Measurements from ENCODE around the gene KCNH2. TPM values are rescaled to one million over a fixed set of nuclear protein-coding genes. Genes with fewer than 3 reads are reported as not detected.

The KCNH2 gene
- total and polyA plus RNA-seq, 2 of the 8 experiments (the other 6 are each of a cell fraction or from before 2014, with no cell fraction given): 8.0 to 15.0 TPM

GRCh38 chr7:150910996-150911422, 67.1 kb downstream of the KCNH2 start:
- H3K27me3 ChIP-seq (replicated peaks in 1 of 4; ENCODE audit: control insufficient read depth in 3 of 4, extremely low read depth in 1 of 4, insufficient read depth in 3 of 4, low read length in 3 of 4): no peaks in the 10 kb centered on the region
- H2AK5ac ChIP-seq (ENCODE audit: low read depth, low read length): no peak overlapping the region
- TF ChIP-seq CTBP2 (IDR thresholded peaks at IDR 0.05; ENCODE audit: borderline replicate concordance, insufficient read depth, insufficient read length, low read length) (no peak), TCF12 (IDR thresholded peaks at IDR 0.05; ENCODE audit: low read depth, low read length) (no peak), PHF8 (conservative IDR thresholded peaks at IDR 0.05; ENCODE audit: low read depth, low read length) (no peak), JUN (IDR thresholded peaks at IDR 0.05; ENCODE audit: low read depth, low read length) (no peak), POLR2AphosphoS5 (IDR thresholded peaks at IDR 0.05; ENCODE audit: low read depth, low read length) (no peak), E2F6 (IDR thresholded peaks at IDR 0.05) (no peak), SP4 (IDR thresholded peaks at IDR 0.05; ENCODE audit: low read length) (no peak), RBBP5 (IDR thresholded peaks at IDR 0.05; ENCODE audit: borderline replicate concordance, low read depth, low read length) (no peak)

More at GRCh38 chr7:150910996-150911422, 67.1 kb downstream of the KCNH2 start:
- Histone ChIP-seq H3K27ac (ENCODE audit: low read depth, low read length) (no peak overlapping the region), H3K9ac (replicated peaks in 1 of 4; ENCODE audit: extremely low read depth in 1 of 4, low read depth in 3 of 4, low read length in 3 of 4) (no peak overlapping the region), H2BK5ac (ENCODE audit: low read depth, low read length) (no peak overlapping the region), H3K4me2 (ENCODE audit: insufficient read depth in 1 of 2, low read depth in 2 of 2, low read length in 2 of 2) (peak overlapping the region in 1 of 2 experiments; percentile 8; a peak in 1 of 4 replicates), H3K79me2 (ENCODE audit: control insufficient read depth in 1 of 2, insufficient read depth in 2 of 2, low read length in 2 of 2) (no peaks in the 10 kb centered on the region), H4K8ac (ENCODE audit: extremely low read depth, insufficient read depth, low read length) (no peak overlapping the region), H3K9me3 (ENCODE audit: insufficient read depth in 2 of 2, low read depth in 1 of 2, low read length in 1 of 2) (no peaks in the 10 kb centered on the region), H4K20me1 (replicated peaks in 1 of 2; ENCODE audit: control insufficient read depth in 1 of 2, insufficient read depth in 2 of 2, low read length in 2 of 2) (no peaks in the 10 kb centered on the region), H3K23ac (ENCODE audit: insufficient read length) (no peak overlapping the region), H3K79me1 (ENCODE audit: low read depth, low read length) (no peaks in the 10 kb centered on the region), H3K23me2 (ENCODE audit: low read depth, low read length) (peaks cover 13% of the 10 kb centered on the region; the same call in 1 of the 2 replicates), H2BK20ac (ENCODE audit: low read length) (0 out of 2 replicates have a peak overlapping the region, but pooled peaks have one; percentile 4), H3K4ac (replicated peaks; ENCODE audit: insufficient read length, low read depth, low read length) (no peak overlapping the region), H2AFZ (ENCODE audit: low read length) (0 out of 2 replicates have a peak overlapping the region, but pooled peaks have one; percentile 12), H2BK15ac (ENCODE audit: low read length) (no peak overlapping the region; the same call in 1 of the 2 replicates), H4K5ac (ENCODE audit: insufficient read length, low read depth, low read length) (no peak overlapping the region), H3K4me1 (replicated peaks in 1 of 4; ENCODE audit: control insufficient read depth in 3 of 4, insufficient read depth in 4 of 4, low read length in 3 of 4) (peaks cover 0 to 8% (median 0%) of the 10 kb centered on the region in 4 experiments; a peak in 2 of 7 replicates), H3K14ac (ENCODE audit: insufficient read length) (no peak overlapping the region), H3K56ac (replicated peaks; ENCODE audit: insufficient read length, low read depth, low read length) (no peak overlapping the region), H3K18ac (ENCODE audit: extremely low read depth, low read length) (no peak overlapping the region; the same call in 1 of the 2 replicates), H4K91ac (replicated peaks; ENCODE audit: insufficient read length, low read length) (no peak overlapping the region), H2BK120ac (replicated peaks; ENCODE audit: low read depth, low read length) (no peak overlapping the region), H3K4me3 (ENCODE audit: extremely low read depth in 1 of 4, insufficient read depth in 2 of 4, low read depth in 3 of 4, low read length in 4 of 4) (no peak overlapping the region), H2BK12ac (ENCODE audit: low read depth, low read length) (peak overlapping the region; percentile 82; the same call in 1 of the 2 replicates), H3K36me3 (ENCODE audit: control insufficient read depth in 2 of 4, insufficient read depth in 4 of 4, low read length in 3 of 4) (no peaks in the 10 kb centered on the region)
- WGBS, 2 experiments (ENCODE audit: extremely low coverage in 1 of 2, insufficient coverage in 1 of 2, insufficient read length in 1 of 2, insufficient replicate concordance in 2 of 2, low coverage in 1 of 2, low lambda C conversion rate in 2 of 2, missing lambda C conversion rate in 1 of 2): 80% methylated on average over 12 of the region's 12 CpGs; no CpG with 5 or more reads in 1 of the 2 experiments
- DNase-seq (ENCODE audit: low read depth in 1 of 2, low spot score in 2 of 2): no peak
- FAIRE-seq: no peak
- POLR2A ChIA-PET (ENCODE audit: partially characterized antibody): interaction anchor here (0.7 to 1.3 kb wide), 3 partner anchors 11 to 94 kb away, joined by 3 read pairs; no protein-coding TSS in a partner anchor
- CTCF ChIA-PET (ENCODE audit: partially characterized antibody): interaction anchor here (0.7 to 5.5 kb wide), 12 partner anchors 9 to 109 kb away, joined by 3 to 27 read pairs (median 3); no protein-coding TSS in a partner anchor

Measured in H1 (cell line).